SK-N-SH (cell line): ENCODE data around the gene GTPBP4.

Source experiments
- CHD2 ChIP-seq: fragments of 150-350 bp; IDR thresholded peaks from 2 replicates; pipeline ENCODE4 v1.6.1; 2018; ENCODE audit warnings: low read length; ENCODE audit not compliant: partially characterized antibody
- EP300 ChIP-seq, 2 experiments: IDR thresholded peaks; 2 replicates each; pipeline versions ENCODE4 v1.4.0 to v1.6.1; 2012; ENCODE audit warnings: borderline replicate concordance in 1 of 2, low read depth in 1 of 2, low read length in 1 of 2
- GABPA ChIP-seq: IDR thresholded peaks from 2 replicates; pipeline ENCODE4 v1.4.0; 2012; ENCODE audit warnings: low read depth, mild to moderate bottlenecking
- MXI1 ChIP-seq: IDR thresholded peaks from 2 replicates; pipeline ENCODE4 v1.6.1; 2012; ENCODE audit warnings: mild to moderate bottlenecking, low read depth, low read length, improper control_type of control experiment
- NFIC ChIP-seq: IDR thresholded peaks from 2 replicates; pipeline ENCODE4 v1.4.0; 2012; ENCODE audit warnings: borderline replicate concordance
- POLR2AphosphoS5 ChIP-seq: IDR thresholded peaks from 2 replicates; pipeline ENCODE4 v1.6.1; 2012; ENCODE audit warnings: low read depth, low read length
- TAF1 ChIP-seq: IDR thresholded peaks from 2 replicates; pipeline ENCODE4 v1.6.1; 2012; ENCODE audit warnings: low read depth, mild to moderate bottlenecking, low read length, moderate library complexity, borderline replicate concordance
- YY1 ChIP-seq: IDR thresholded peaks from 2 replicates; pipeline ENCODE4 v1.4.0; 2012; ENCODE audit warnings: low read depth, mild to moderate bottlenecking
- TF ChIP-seq, protein P1 (sequence below): fragments of 200-600 bp; sonication (generic); IDR thresholded peaks from 2 replicates; pipeline ENCODE4 v1.6.1; 2017; ENCODE audit warnings: antibody characterized with exemption, mild to moderate bottlenecking, moderate library complexity
- TF ChIP-seq, protein P2 (sequence below): IDR thresholded peaks from 2 replicates; pipeline ENCODE4 v1.6.1; 2012; ENCODE audit warnings: mild to moderate bottlenecking, low read depth, low read length, moderate library complexity
- TF ChIP-seq, protein P3 (sequence below): IDR thresholded peaks from 2 replicates; pipeline ENCODE4; 2012
- TF ChIP-seq, protein P4 (sequence below): IDR thresholded peaks from 2 replicates; pipeline ENCODE4 v1.4.0; 2012; ENCODE audit warnings: low read depth, borderline replicate concordance
- TF ChIP-seq, protein P5 (sequence below): fragments of 150-350 bp; IDR thresholded peaks from 2 replicates; pipeline ENCODE4 v1.6.1; 2017; ENCODE audit warnings: antibody characterized with exemption, low read length, low read depth, borderline replicate concordance

DNA sequence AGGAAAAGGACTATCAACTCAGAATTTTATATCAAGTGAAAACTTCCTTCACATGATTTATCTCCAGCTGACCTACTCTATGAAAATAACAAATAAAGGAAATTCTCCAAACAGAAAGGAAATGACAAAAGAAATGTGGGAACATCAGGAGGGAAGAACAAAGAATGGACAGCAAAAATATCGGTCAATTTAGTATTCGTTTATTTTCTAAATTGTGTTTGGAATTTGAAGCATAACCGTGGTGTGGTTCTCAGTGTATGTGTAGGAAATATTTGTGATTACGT lies 76.7 kb downstream of the GTPBP4 start:
- TF ChIP-seq, protein P1, sequence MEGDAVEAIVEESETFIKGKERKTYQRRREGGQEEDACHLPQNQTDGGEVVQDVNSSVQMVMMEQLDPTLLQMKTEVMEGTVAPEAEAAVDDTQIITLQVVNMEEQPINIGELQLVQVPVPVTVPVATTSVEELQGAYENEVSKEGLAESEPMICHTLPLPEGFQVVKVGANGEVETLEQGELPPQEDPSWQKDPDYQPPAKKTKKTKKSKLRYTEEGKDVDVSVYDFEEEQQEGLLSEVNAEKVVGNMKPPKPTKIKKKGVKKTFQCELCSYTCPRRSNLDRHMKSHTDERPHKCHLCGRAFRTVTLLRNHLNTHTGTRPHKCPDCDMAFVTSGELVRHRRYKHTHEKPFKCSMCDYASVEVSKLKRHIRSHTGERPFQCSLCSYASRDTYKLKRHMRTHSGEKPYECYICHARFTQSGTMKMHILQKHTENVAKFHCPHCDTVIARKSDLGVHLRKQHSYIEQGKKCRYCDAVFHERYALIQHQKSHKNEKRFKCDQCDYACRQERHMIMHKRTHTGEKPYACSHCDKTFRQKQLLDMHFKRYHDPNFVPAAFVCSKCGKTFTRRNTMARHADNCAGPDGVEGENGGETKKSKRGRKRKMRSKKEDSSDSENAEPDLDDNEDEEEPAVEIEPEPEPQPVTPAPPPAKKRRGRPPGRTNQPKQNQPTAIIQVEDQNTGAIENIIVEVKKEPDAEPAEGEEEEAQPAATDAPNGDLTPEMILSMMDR: no peak
- TF ChIP-seq, protein P2, sequence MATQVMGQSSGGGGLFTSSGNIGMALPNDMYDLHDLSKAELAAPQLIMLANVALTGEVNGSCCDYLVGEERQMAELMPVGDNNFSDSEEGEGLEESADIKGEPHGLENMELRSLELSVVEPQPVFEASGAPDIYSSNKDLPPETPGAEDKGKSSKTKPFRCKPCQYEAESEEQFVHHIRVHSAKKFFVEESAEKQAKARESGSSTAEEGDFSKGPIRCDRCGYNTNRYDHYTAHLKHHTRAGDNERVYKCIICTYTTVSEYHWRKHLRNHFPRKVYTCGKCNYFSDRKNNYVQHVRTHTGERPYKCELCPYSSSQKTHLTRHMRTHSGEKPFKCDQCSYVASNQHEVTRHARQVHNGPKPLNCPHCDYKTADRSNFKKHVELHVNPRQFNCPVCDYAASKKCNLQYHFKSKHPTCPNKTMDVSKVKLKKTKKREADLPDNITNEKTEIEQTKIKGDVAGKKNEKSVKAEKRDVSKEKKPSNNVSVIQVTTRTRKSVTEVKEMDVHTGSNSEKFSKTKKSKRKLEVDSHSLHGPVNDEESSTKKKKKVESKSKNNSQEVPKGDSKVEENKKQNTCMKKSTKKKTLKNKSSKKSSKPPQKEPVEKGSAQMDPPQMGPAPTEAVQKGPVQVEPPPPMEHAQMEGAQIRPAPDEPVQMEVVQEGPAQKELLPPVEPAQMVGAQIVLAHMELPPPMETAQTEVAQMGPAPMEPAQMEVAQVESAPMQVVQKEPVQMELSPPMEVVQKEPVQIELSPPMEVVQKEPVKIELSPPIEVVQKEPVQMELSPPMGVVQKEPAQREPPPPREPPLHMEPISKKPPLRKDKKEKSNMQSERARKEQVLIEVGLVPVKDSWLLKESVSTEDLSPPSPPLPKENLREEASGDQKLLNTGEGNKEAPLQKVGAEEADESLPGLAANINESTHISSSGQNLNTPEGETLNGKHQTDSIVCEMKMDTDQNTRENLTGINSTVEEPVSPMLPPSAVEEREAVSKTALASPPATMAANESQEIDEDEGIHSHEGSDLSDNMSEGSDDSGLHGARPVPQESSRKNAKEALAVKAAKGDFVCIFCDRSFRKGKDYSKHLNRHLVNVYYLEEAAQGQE: no peak
- TF ChIP-seq EP300 (IDR thresholded peaks at IDR 0.05; ENCODE audit: borderline replicate concordance in 1 of 2, low read depth in 1 of 2, low read length in 1 of 2) (no peak), YY1 (no peak), GABPA (no peak), POLR2AphosphoS5 (no peak), CHD2 (no peak), MXI1 (no peak), TAF1 (no peak), NFIC (no peak)
- TF ChIP-seq, protein P3, sequence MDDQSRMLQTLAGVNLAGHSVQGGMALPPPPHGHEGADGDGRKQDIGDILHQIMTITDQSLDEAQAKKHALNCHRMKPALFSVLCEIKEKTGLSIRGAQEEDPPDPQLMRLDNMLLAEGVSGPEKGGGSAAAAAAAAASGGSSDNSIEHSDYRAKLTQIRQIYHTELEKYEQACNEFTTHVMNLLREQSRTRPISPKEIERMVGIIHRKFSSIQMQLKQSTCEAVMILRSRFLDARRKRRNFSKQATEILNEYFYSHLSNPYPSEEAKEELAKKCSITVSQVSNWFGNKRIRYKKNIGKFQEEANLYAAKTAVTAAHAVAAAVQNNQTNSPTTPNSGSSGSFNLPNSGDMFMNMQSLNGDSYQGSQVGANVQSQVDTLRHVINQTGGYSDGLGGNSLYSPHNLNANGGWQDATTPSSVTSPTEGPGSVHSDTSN: no peak
- TF ChIP-seq, protein P4, sequence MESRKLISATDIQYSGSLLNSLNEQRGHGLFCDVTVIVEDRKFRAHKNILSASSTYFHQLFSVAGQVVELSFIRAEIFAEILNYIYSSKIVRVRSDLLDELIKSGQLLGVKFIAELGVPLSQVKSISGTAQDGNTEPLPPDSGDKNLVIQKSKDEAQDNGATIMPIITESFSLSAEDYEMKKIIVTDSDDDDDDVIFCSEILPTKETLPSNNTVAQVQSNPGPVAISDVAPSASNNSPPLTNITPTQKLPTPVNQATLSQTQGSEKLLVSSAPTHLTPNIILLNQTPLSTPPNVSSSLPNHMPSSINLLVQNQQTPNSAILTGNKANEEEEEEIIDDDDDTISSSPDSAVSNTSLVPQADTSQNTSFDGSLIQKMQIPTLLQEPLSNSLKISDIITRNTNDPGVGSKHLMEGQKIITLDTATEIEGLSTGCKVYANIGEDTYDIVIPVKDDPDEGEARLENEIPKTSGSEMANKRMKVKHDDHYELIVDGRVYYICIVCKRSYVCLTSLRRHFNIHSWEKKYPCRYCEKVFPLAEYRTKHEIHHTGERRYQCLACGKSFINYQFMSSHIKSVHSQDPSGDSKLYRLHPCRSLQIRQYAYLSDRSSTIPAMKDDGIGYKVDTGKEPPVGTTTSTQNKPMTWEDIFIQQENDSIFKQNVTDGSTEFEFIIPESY: no peak
- TF ChIP-seq, protein P5, sequence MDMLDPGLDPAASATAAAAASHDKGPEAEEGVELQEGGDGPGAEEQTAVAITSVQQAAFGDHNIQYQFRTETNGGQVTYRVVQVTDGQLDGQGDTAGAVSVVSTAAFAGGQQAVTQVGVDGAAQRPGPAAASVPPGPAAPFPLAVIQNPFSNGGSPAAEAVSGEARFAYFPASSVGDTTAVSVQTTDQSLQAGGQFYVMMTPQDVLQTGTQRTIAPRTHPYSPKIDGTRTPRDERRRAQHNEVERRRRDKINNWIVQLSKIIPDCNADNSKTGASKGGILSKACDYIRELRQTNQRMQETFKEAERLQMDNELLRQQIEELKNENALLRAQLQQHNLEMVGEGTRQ: no peak
